ENCODE results near the gene CNTN4. TPM values are rescaled to one million over a fixed set of nuclear protein-coding genes. Genes with fewer than 3 reads are reported as not detected.

CNTN4 gene
- total and polyA plus RNA-seq, 2 of the 8 experiments (the other 6 are each of a cell fraction or from before 2014, with no cell fraction given): 0.41 to 2.2 TPM

GRCh38 chr3:2391896-2392295, 293.2 kb downstream of the CNTN4 start:
- Histone ChIP-seq H4K20me1 (replicated peaks in 1 of 2; ENCODE audit: control insufficient read depth in 1 of 2, insufficient read depth in 2 of 2, low read length in 2 of 2) (no peaks in the 10 kb centered on the region), H4K8ac (ENCODE audit: extremely low read depth, insufficient read depth, low read length) (no peak overlapping the region), H3K9ac (replicated peaks in 1 of 4; ENCODE audit: extremely low read depth in 1 of 4, low read depth in 3 of 4, low read length in 3 of 4) (no peak overlapping the region), H3K4me1 (replicated peaks in 1 of 4; ENCODE audit: control insufficient read depth in 3 of 4, insufficient read depth in 4 of 4, low read length in 3 of 4) (no peaks in the 10 kb centered on the region), H2BK12ac (ENCODE audit: low read depth, low read length) (no peak overlapping the region), H2BK5ac (ENCODE audit: low read depth, low read length) (no peak overlapping the region), H2BK15ac (ENCODE audit: low read length) (no peak overlapping the region), H3K4me3 (ENCODE audit: extremely low read depth in 1 of 4, insufficient read depth in 2 of 4, low read depth in 3 of 4, low read length in 4 of 4) (no peak overlapping the region), H3K27me3 (replicated peaks in 1 of 4; ENCODE audit: control insufficient read depth in 3 of 4, extremely low read depth in 1 of 4, insufficient read depth in 3 of 4, low read length in 3 of 4) (no peaks in the 10 kb centered on the region), H2AFZ (ENCODE audit: low read length) (no peak overlapping the region), H4K5ac (ENCODE audit: insufficient read length, low read depth, low read length) (no peak overlapping the region), H3K79me2 (ENCODE audit: control insufficient read depth in 1 of 2, insufficient read depth in 2 of 2, low read length in 2 of 2) (no peaks in the 10 kb centered on the region), H3K36me3 (ENCODE audit: control insufficient read depth in 2 of 4, insufficient read depth in 4 of 4, low read length in 3 of 4) (no peaks in the 10 kb centered on the region), H4K91ac (replicated peaks; ENCODE audit: insufficient read length, low read length) (no peak overlapping the region), H2AK5ac (ENCODE audit: low read depth, low read length) (no peak overlapping the region), H3K18ac (ENCODE audit: extremely low read depth, low read length) (no peak overlapping the region), H3K23ac (ENCODE audit: insufficient read length) (no peak overlapping the region), H3K79me1 (ENCODE audit: low read depth, low read length) (no peaks in the 10 kb centered on the region), H3K9me3 (ENCODE audit: insufficient read depth in 2 of 2, low read depth in 1 of 2, low read length in 1 of 2) (no peaks in the 10 kb centered on the region; a peak in 1 of 4 replicates), H3K14ac (ENCODE audit: insufficient read length) (no peak overlapping the region), H3K4me2 (ENCODE audit: insufficient read depth in 1 of 2, low read depth in 2 of 2, low read length in 2 of 2) (no peak overlapping the region), H2BK20ac (ENCODE audit: low read length) (no peak overlapping the region), H2BK120ac (replicated peaks; ENCODE audit: low read depth, low read length) (no peak overlapping the region), H3K23me2 (ENCODE audit: low read depth, low read length) (no peaks in the 10 kb centered on the region), H3K27ac (ENCODE audit: low read depth, low read length) (no peak overlapping the region), H3K4ac (replicated peaks; ENCODE audit: insufficient read length, low read depth, low read length) (no peak overlapping the region), H3K56ac (replicated peaks; ENCODE audit: insufficient read length, low read depth, low read length) (no peak overlapping the region)
- DNase-seq (ENCODE audit: low read depth in 1 of 2, low spot score in 2 of 2): no peak
- CTCF ChIA-PET (ENCODE audit: partially characterized antibody): no interaction called here
- 91% methylated on average over 4 of the region's 4 CpGs; no CpG with 5 or more reads in 1 of the 2 experiments for WGBS, 2 experiments (ENCODE audit: extremely low coverage in 1 of 2, insufficient coverage in 1 of 2, insufficient read length in 1 of 2, insufficient replicate concordance in 2 of 2, low coverage in 1 of 2, low lambda C conversion rate in 2 of 2, missing lambda C conversion rate in 1 of 2)
- FAIRE-seq: no peak
- POLR2A ChIA-PET (ENCODE audit: partially characterized antibody): interaction anchor here (0.6 kb wide), 1 partner anchor 11 kb away, joined by 3 read pairs; no protein-coding TSS in a partner anchor
- TF ChIP-seq CHD2 (IDR thresholded peaks at IDR 0.05; ENCODE audit: low read length) (no peak), EGR1 (IDR thresholded peaks at IDR 0.05; ENCODE audit: borderline replicate concordance, low read depth, low read length) (no peak), NRF1 (IDR thresholded peaks at IDR 0.05; ENCODE audit: low read depth, low read length) (no peak), KDM4A (IDR thresholded peaks at IDR 0.05; ENCODE audit: low read depth, low read length, severe bottlenecking) (no peak), BACH1 (IDR thresholded peaks at IDR 0.05; ENCODE audit: low read length) (no peak), HDAC2 (IDR thresholded peaks at IDR 0.05; ENCODE audit: borderline replicate concordance in 1 of 2, low read depth in 2 of 2, low read length in 2 of 2) (no peak), JUND (IDR thresholded peaks at IDR 0.05; ENCODE audit: low read length) (no peak), RNF2 (IDR thresholded peaks at IDR 0.05; ENCODE audit: borderline replicate concordance, low read depth, low read length, missing control alignments, poor library complexity, severe bottlenecking) (no peak), CHD1 (IDR thresholded peaks at IDR 0.05; ENCODE audit: low read depth, low read length) (no peak), BCL11A (IDR thresholded peaks at IDR 0.05; ENCODE audit: low read depth in 2 of 2, low read length in 2 of 2) (no peak), MAFK (IDR thresholded peaks at IDR 0.05; ENCODE audit: low read depth, low read length) (no peak), GTF2F1 (IDR thresholded peaks at IDR 0.05; ENCODE audit: borderline replicate concordance, low read depth, low read length) (no peak)
